GM18861 (cell line): Measurements from ENCODE around the gene TSGA10IP.

Experiments used
- ATAC-seq: cut with Tn5 transposase; IDR thresholded peaks from one replicate; pipeline ENCODE4 v1.9.1; 2021; ENCODE audit not compliant: unreplicated experiment

Gene TSGA10IP

GRCh38 chr11:66003291-66003690 lies 58.0 kb downstream of the TSGA10IP start:
- no peak for ATAC-seq

- no peak for ATAC-seq
Measured at GRCh38 chr11:66004186-66004585, 58.9 kb downstream of the TSGA10IP start.

- ATAC-seq, result no peak
Measured at GRCh38 chr11:66006134-66006890, 61.0 kb downstream of the TSGA10IP start.

DNA sequence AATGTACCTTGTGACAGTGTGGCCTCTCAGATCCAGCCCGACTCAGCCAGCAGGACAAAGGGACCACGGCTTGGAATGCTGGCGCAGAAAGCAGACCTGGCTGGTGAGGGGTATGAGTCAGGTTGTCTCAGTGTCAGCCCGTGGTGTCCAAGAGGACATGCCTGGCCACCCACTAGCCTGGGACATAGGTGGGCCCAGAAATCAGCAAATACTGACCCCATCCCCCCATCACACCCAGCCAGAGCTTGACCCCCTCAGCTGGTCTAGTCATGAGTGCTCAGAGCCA lies 61.6 kb downstream of the TSGA10IP start:
- ATAC-seq, result no peak

DNA sequence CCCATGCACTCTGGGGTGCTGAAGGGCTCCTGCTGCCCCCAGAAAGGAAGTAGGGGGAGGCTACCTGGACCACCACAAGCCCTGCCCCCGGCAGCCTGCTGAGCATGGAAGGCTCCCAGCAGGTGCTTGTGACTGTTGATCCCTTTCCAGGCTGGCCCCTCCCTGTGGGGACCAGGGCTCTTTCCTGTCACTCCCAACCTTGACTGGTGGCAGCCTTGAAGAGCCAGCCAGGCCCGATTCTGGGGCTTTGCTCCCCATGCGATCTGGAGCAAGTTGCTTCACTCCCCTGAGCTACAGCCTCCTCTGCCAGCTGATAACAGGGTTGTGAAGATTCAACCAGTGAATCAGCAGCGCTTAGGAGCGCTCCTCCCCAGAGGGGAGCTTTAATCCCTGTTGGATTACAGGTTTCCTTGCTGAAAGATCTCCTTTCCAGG lies 61.9 kb downstream of the TSGA10IP start:
- ATAC-seq, result no peak

- ATAC-seq, result no peak
Measured at GRCh38 chr11:66008095-66008467, 62.8 kb downstream of the TSGA10IP start.

DNA sequence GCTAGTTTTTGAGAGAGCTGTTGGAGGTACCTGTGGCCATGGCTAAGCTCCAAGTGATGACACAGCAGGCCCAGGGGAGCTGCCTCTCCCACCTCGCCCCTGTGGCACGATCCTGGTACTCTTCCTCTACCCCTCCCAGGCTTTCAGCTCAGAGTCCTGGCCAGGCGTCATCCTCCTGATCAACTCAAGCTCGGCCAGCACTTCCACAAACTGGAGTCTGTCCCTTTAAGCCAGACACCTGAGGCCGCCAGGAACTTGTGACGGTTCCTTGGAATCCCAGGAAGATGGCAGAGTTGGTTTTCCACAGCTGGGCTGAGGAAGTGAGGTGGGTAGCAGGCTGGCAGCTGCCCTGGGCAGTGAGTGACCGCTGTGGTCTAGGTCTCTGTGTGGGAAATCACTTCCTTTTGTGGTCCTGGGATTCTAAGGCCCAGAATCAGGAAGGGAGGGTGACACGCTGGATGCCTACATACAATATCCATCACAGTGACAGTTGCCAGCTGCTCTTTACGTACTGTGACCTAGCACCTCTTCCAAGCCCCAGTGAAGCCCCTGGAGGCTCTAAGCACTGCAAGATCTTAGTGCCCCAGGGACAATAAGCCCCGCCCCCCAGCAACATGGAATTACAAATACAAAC lies 63.3 kb downstream of the TSGA10IP start:
- ATAC-seq, result no peak
